K562 (cell line): ENCODE results near the gene LAMA4.

ENCODE experiments used
- ESRRA ChIP-seq: fragments of 450-650 bp; IDR thresholded peaks from 2 replicates; pipeline ENCODE4 v1.6.1; 2014; ENCODE audit warnings: low read depth, mild to moderate bottlenecking, moderate library complexity, borderline replicate concordance
- FOSL1 ChIP-seq: fragments of 200-800 bp; sonication (Bioruptor generic); conservative IDR thresholded peaks from 2 replicates; pipeline ENCODE4 v1.6.1; 2016; ENCODE audit warnings: missing genetic modification characterization, missing compliant biosample characterization
- MED1 ChIP-seq: sonication (generic); formaldehyde crosslinking; IDR thresholded peaks from 2 replicates; pipeline ENCODE4 v1.8.1; 2023; ENCODE audit warnings: missing genetic modification reagents, borderline replicate concordance
- NFIC ChIP-seq: fragments of 450-650 bp; IDR thresholded peaks from 2 replicates; pipeline ENCODE4 v1.6.1; 2017; ENCODE audit warnings: mild to moderate bottlenecking, inconsistent platforms
- POLR2A ChIP-seq: fragments of 450-650 bp; conservative IDR thresholded peaks from 2 replicates; pipeline ENCODE4 v1.6.1; 2016
- POLR2H ChIP-seq: IDR thresholded peaks from 2 replicates; pipeline ENCODE4 v1.6.1; 2016; ENCODE audit warnings: missing genetic modification characterization, low read depth, mild to moderate bottlenecking, control low read depth, missing compliant biosample characterization, moderate library complexity
- SRSF1 ChIP-seq: fragments of 200-400 bp; formaldehyde crosslinking; IDR thresholded peaks from 2 replicates; pipeline ENCODE4 v1.6.1; 2017; ENCODE audit warnings: mild to moderate bottlenecking, low read depth, low read length, moderate library complexity
- TARDBP ChIP-seq: fragments of 450-650 bp; IDR thresholded peaks from 2 replicates; pipeline ENCODE4 v1.6.1; 2016
- ZNF140 ChIP-seq: fragments of 250-450 bp; sonication (Bioruptor Pico); IDR thresholded peaks from 2 replicates; pipeline ENCODE4 v1.8.0; 2021; ENCODE audit warnings: moderate library complexity, mild to moderate bottlenecking, inconsistent platforms
- TF ChIP-seq, protein P1 (sequence below), 3 experiments: IDR thresholded peaks in 2 of 3; conservative IDR thresholded peaks in 1 of 3; 2 replicates each; pipeline ENCODE4 v1.5.1; 2011 to 2012; ENCODE audit warnings: low read length in 3 of 3, mild to moderate bottlenecking in 3 of 3, control low read depth in 2 of 3, improper control_type of control experiment in 1 of 3, inconsistent platforms in 1 of 3, low read depth in 1 of 3, mixed read lengths in 1 of 3, moderate library complexity in 1 of 3; ENCODE audit not compliant: insufficient read depth in 2 of 3
- TF ChIP-seq, protein P2 (sequence below), 3 experiments: fragments of 200-800 bp in 1 of 3; sonication (Bioruptor generic) in 1 of 3; sonication (generic) in 1 of 3; formaldehyde crosslinking in 1 of 3; IDR thresholded peaks; 2 replicates each; pipeline versions ENCODE4 v1.6.1 to v1.8.0; 2016 to 2022; ENCODE audit warnings: mild to moderate bottlenecking in 2 of 3, missing compliant biosample characterization in 2 of 3, missing genetic modification characterization in 2 of 3, missing genetic modification reagents in 1 of 3
- TF ChIP-seq, protein P3 (sequence below), 2 experiments: fragments of 200-800 bp in 1 of 2; sonication (Bioruptor generic) in 1 of 2; sonication (generic) in 1 of 2; formaldehyde crosslinking in 1 of 2; IDR thresholded peaks in 1 of 2; conservative IDR thresholded peaks in 1 of 2; 2 replicates each; pipeline versions ENCODE4 v1.5.0 to v1.6.1; 2016 to 2020; ENCODE audit warnings: missing compliant biosample characterization in 1 of 2, missing genetic modification characterization in 1 of 2, missing genetic modification reagents in 1 of 2

DNA sequence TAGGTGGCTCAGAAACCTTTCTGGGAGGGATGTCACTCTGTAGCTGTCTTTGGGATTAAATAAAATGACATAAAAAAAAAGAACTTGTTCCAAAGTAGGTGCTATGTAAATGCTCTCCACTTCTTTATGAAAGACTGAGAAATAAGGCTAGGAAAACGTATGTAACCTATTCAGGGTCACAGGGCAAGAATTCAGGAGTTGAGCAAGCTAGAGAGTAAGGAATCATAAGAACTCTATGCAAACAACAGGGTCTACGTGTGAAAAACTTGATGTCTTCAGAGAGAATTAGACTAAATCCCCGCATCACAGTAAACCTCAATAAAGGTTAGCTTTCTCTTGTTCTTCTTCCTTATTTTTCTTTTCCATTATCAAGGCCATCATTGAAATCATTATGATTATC, 59.2 kb downstream of the LAMA4 start:
- TF ChIP-seq ZNF140 (CRISPR knock-in tag) (no peak), NFIC (no peak), SRSF1 (no peak), POLR2A (no peak), TARDBP (no peak), POLR2H (tag) (no peak), MED1 (no peak), FOSL1 (no peak), ESRRA (no peak)
- TF ChIP-seq, protein P1, sequence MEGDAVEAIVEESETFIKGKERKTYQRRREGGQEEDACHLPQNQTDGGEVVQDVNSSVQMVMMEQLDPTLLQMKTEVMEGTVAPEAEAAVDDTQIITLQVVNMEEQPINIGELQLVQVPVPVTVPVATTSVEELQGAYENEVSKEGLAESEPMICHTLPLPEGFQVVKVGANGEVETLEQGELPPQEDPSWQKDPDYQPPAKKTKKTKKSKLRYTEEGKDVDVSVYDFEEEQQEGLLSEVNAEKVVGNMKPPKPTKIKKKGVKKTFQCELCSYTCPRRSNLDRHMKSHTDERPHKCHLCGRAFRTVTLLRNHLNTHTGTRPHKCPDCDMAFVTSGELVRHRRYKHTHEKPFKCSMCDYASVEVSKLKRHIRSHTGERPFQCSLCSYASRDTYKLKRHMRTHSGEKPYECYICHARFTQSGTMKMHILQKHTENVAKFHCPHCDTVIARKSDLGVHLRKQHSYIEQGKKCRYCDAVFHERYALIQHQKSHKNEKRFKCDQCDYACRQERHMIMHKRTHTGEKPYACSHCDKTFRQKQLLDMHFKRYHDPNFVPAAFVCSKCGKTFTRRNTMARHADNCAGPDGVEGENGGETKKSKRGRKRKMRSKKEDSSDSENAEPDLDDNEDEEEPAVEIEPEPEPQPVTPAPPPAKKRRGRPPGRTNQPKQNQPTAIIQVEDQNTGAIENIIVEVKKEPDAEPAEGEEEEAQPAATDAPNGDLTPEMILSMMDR (IDR thresholded peaks at IDR 0.05 in 2 of 3, conservative IDR thresholded peaks at IDR 0.05 in 1 of 3; ENCODE audit: insufficient read depth in 2 of 3, low read depth in 1 of 3, low read length in 3 of 3): no peak
- TF ChIP-seq, protein P2, sequence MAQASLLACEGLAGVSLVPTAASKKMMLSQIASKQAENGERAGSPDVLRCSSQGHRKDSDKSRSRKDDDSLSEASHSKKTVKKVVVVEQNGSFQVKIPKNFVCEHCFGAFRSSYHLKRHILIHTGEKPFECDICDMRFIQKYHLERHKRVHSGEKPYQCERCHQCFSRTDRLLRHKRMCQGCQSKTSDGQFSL (CRISPR knock-in tag; IDR thresholded peaks at IDR 0.05): no peak
- TF ChIP-seq, protein P2 (tag; IDR thresholded peaks at IDR 0.05): no peak
- TF ChIP-seq, protein P3, sequence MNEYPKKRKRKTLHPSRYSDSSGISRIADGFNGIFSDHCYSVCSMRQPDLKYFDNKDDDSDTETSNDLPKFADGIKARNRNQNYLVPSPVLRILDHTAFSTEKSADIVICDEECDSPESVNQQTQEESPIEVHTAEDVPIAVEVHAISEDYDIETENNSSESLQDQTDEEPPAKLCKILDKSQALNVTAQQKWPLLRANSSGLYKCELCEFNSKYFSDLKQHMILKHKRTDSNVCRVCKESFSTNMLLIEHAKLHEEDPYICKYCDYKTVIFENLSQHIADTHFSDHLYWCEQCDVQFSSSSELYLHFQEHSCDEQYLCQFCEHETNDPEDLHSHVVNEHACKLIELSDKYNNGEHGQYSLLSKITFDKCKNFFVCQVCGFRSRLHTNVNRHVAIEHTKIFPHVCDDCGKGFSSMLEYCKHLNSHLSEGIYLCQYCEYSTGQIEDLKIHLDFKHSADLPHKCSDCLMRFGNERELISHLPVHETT (CRISPR knock-in tag; conservative IDR thresholded peaks at IDR 0.05 in 1 of 2, IDR thresholded peaks at IDR 0.05 in 1 of 2): no peak
